Endodermal cell (in vitro differentiated cells): ENCODE measurements around the gene SEPSECS. TPM values are rescaled to one million over a fixed set of nuclear protein-coding genes. Genes with fewer than 3 reads are reported as not detected.
A peak's percentile ranks its signal among the peaks of the same experiment; 100 is the strongest.

Experiments
- DNase-seq: peaks from one replicate; pipeline ENCODE4 v3.0.0-alpha.2; 2017
- H3K27ac ChIP-seq: 2 replicates; pipeline ENCODE4 v1.5.1; 2013; ENCODE audit warnings: mild to moderate bottlenecking, low read depth, low read length, moderate library complexity
- H3K27me3 ChIP-seq: 2 replicates; pipeline ENCODE4 v1.6.1; 2013; ENCODE audit warnings: mild to moderate bottlenecking, low read length, moderate library complexity; ENCODE audit not compliant: insufficient read depth, control insufficient read depth, poor library complexity, severe bottlenecking
- H3K36me3 ChIP-seq: 2 replicates; pipeline ENCODE4 v1.7.0; 2013; ENCODE audit warnings: mild to moderate bottlenecking, low read length, moderate library complexity; ENCODE audit not compliant: control insufficient read depth, insufficient read depth
- H3K4me1 ChIP-seq: one replicate; pipeline ENCODE4 v1.7.0; 2013; ENCODE audit warnings: low read length; ENCODE audit not compliant: control insufficient read depth, insufficient read depth
- H3K4me3 ChIP-seq: 2 replicates; pipeline ENCODE4 v1.5.1; 2013; ENCODE audit warnings: mild to moderate bottlenecking, low read length, moderate library complexity
- H3K9ac ChIP-seq: 2 replicates; pipeline ENCODE4 v1.6.1; 2013; ENCODE audit warnings: mild to moderate bottlenecking, low read length, moderate library complexity; ENCODE audit not compliant: poor library complexity, severe bottlenecking; ENCODE audit errors: extremely low read depth
- H3K9me3 ChIP-seq: 2 replicates; pipeline ENCODE4 v1.6.1; 2013; ENCODE audit warnings: mild to moderate bottlenecking, low read length, moderate library complexity; ENCODE audit not compliant: control insufficient read depth
- H3K27ac Mint-ChIP-seq: 2 replicates; pipeline ENCODE4 v1.8.0; 2020; ENCODE audit warnings: mixed read lengths
- H3K27me3 Mint-ChIP-seq: 2 replicates; pipeline ENCODE4 v1.8.0; 2021; ENCODE audit warnings: mild to moderate bottlenecking, mixed read lengths; ENCODE audit not compliant: insufficient read depth
- H3K36me3 Mint-ChIP-seq: 2 replicates; pipeline ENCODE4 v1.8.0; 2020; ENCODE audit warnings: low read depth, mixed read lengths
- H3K4me1 Mint-ChIP-seq: 2 replicates; pipeline ENCODE4 v1.8.0; 2020; ENCODE audit warnings: mixed read lengths
- H3K4me3 Mint-ChIP-seq: 2 replicates; pipeline ENCODE4 v1.8.0; 2020; ENCODE audit warnings: mild to moderate bottlenecking, moderate library complexity, mixed read lengths
- H3K9me3 Mint-ChIP-seq: 2 replicates; pipeline ENCODE4 v1.8.0; 2020; ENCODE audit warnings: mild to moderate bottlenecking, mixed read lengths
- WGBS, 2 experiments: methylation state at CpG; one replicate each; pipeline versions ENCODE4 v1.1.5 to v1.1.7; 2013; ENCODE audit warnings: missing lambda C conversion rate in 2 of 2, mixed read lengths in 1 of 2; ENCODE audit not compliant: insufficient coverage in 1 of 2, insufficient read length in 1 of 2; 5-methylcytosine and 5-hydroxymethylcytosine counted together
- total RNA-seq, 2 donors: library from RNA; stranded (reverse); fragmentation: NEBNext Ultra II Directional in 1 of 2; extraction: Animal tissue kit (Norgen Biotek cat#: 25700) in 1 of 2; gene quantifications; 2 replicates in 1 of 2; 3 replicates in 1 of 2; pipeline ENCODE4 v1.2.1, GENCODE V29; 2021
- TF ChIP-seq, protein P1 (sequence below): fragments of 200-600 bp; sonication (generic); conservative IDR thresholded peaks from 2 replicates; pipeline ENCODE4 v1.5.0; 2021; ENCODE audit warnings: antibody characterized with exemption, mild to moderate bottlenecking

Gene SEPSECS
- total RNA-seq, 2 donors from 2014 or later = 5.9 to 12.6 TPM

- Mint-ChIP-seq H3K4me1 (peaks cover 8% of the 10 kb centered on the region), H3K36me3 (no peaks in the 10 kb centered on the region), H3K27me3 (no peaks in the 10 kb centered on the region), H3K9me3 (no peaks in the 10 kb centered on the region), H3K4me3 (no peak overlapping the region), H3K27ac (no peak overlapping the region)
- H3K9me3 ChIP-seq = no peaks in the 10 kb centered on the region
- TF ChIP-seq, protein P1, sequence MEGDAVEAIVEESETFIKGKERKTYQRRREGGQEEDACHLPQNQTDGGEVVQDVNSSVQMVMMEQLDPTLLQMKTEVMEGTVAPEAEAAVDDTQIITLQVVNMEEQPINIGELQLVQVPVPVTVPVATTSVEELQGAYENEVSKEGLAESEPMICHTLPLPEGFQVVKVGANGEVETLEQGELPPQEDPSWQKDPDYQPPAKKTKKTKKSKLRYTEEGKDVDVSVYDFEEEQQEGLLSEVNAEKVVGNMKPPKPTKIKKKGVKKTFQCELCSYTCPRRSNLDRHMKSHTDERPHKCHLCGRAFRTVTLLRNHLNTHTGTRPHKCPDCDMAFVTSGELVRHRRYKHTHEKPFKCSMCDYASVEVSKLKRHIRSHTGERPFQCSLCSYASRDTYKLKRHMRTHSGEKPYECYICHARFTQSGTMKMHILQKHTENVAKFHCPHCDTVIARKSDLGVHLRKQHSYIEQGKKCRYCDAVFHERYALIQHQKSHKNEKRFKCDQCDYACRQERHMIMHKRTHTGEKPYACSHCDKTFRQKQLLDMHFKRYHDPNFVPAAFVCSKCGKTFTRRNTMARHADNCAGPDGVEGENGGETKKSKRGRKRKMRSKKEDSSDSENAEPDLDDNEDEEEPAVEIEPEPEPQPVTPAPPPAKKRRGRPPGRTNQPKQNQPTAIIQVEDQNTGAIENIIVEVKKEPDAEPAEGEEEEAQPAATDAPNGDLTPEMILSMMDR = no peak
- no peaks in the 10 kb centered on the region for H3K36me3 ChIP-seq
- 86 to 91% methylated on average over 4 to 5 of the region's 5 CpGs for WGBS, 2 experiments
- H3K9ac ChIP-seq = no peak overlapping the region
- no peak overlapping the region for H3K27ac ChIP-seq
- no peaks in the 10 kb centered on the region for H3K27me3 ChIP-seq
- peaks cover 6% of the 10 kb centered on the region for H3K4me1 ChIP-seq
- no peak overlapping the region for H3K4me3 ChIP-seq
- no peak for DNase-seq
Measured at GRCh38 chr4:25182937-25183336, 22.7 kb upstream of the SEPSECS start.

DNA sequence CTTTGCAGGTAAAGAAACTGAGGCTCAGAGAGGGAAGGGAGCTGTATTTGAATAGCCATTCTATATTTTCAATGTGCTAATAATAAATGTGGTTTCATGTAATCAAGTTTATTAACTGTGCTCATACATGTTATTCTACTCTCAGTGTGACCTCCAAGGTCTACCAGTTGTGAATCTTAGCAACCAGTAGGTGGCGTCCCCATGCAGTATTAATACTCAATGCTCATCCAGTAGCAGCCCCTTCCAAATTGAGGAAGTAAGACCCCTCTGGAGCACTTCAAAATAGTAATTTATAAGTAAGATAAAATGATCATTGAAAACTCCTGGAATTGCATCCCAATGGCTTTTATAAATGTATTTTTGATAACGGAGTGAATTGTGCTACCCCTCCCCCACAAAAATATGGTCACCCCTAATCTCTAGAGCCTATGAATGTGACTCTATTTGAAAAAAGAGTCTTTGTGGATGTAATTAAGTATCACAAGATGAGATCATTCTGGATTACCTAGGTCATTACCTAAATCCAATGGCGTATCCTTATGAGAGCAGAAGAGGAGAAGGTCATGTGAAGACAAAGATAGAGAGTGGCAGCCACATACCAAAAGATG lies 20.4 kb upstream of the SEPSECS start:
- H3K27ac Mint-ChIP-seq = no peak overlapping the region
- DNase-seq = no peak
- TF ChIP-seq, protein P1 = peak; percentile 93
- no peaks in the 10 kb centered on the region for H3K9me3 ChIP-seq
- peaks cover 8% of the 10 kb centered on the region for H3K4me1 Mint-ChIP-seq
- no peak overlapping the region for H3K4me3 Mint-ChIP-seq
- H3K9me3 Mint-ChIP-seq = no peaks in the 10 kb centered on the region
- no peak overlapping the region for H3K9ac ChIP-seq
- H3K4me1 ChIP-seq = peaks cover 6% of the 10 kb centered on the region
- H3K36me3 ChIP-seq = no peaks in the 10 kb centered on the region
- H3K27ac ChIP-seq = no peak overlapping the region
- H3K36me3 Mint-ChIP-seq = no peaks in the 10 kb centered on the region
- no peaks in the 10 kb centered on the region for H3K27me3 ChIP-seq
- 47% methylated on average over 2 of the region's 3 CpGs; no CpG with 5 or more reads in 1 of the 2 experiments for WGBS, 2 experiments
- H3K4me3 ChIP-seq = no peak overlapping the region
- H3K27me3 Mint-ChIP-seq = no peaks in the 10 kb centered on the region

GRCh38 chr4:25178838-25179261 lies 18.6 kb upstream of the SEPSECS start:
- Mint-ChIP-seq H3K27me3 (no peaks in the 10 kb centered on the region), H3K4me1 (peaks cover 8% of the 10 kb centered on the region), H3K36me3 (no peaks in the 10 kb centered on the region), H3K27ac (no peak overlapping the region), H3K4me3 (no peak overlapping the region), H3K9me3 (no peaks in the 10 kb centered on the region)
- no peaks in the 10 kb centered on the region for H3K36me3 ChIP-seq
- H3K4me1 ChIP-seq = peaks cover 6% of the 10 kb centered on the region
- WGBS, 2 experiments = 74 to 78% methylated on average over 3 of the region's 3 CpGs
- DNase-seq = no peak
- H3K4me3 ChIP-seq = no peak overlapping the region
- H3K27ac ChIP-seq = no peak overlapping the region
- H3K9ac ChIP-seq = no peak overlapping the region
- H3K9me3 ChIP-seq = no peaks in the 10 kb centered on the region
- H3K27me3 ChIP-seq = no peaks in the 10 kb centered on the region
- TF ChIP-seq, protein P1 = no peak
